Endothelial cell of umbilical vein (primary cell): Measurements from ENCODE around the gene C5orf47.

Source experiments
- EZH2 ChIP-seq: IDR thresholded peaks from 2 replicates; pipeline ENCODE4 v1.6.1; 2012; ENCODE audit warnings: borderline replicate concordance, low read depth, mild to moderate bottlenecking, moderate library complexity, low read length, inconsistent platforms; ENCODE audit not compliant: severe bottlenecking
- FOS ChIP-seq: IDR thresholded peaks from 2 replicates; pipeline ENCODE4 v1.6.1; 2011; ENCODE audit warnings: mild to moderate bottlenecking, low read length, moderate library complexity, borderline replicate concordance; ENCODE audit not compliant: insufficient read depth
- GATA2 ChIP-seq: IDR thresholded peaks from 2 replicates; pipeline ENCODE4 v1.7.0; 2011; ENCODE audit warnings: low read depth, mild to moderate bottlenecking, moderate library complexity, mixed read lengths, low read length; ENCODE audit not compliant: insufficient read length, insufficient read depth
- JUN ChIP-seq: IDR thresholded peaks from 2 replicates; pipeline ENCODE4 v1.6.1; 2011; ENCODE audit warnings: borderline replicate concordance, low read depth; ENCODE audit not compliant: insufficient read length, insufficient read depth
- MAX ChIP-seq: IDR thresholded peaks from 2 replicates; pipeline ENCODE4 v1.6.1; 2011; ENCODE audit not compliant: insufficient read depth, insufficient read length
- MYC ChIP-seq: IDR thresholded peaks from one replicate; pipeline ENCODE4 v1.6.1; 2011; ENCODE audit warnings: mild to moderate bottlenecking, low read depth, low read length
- POLR2A ChIP-seq: IDR thresholded peaks from 2 replicates; pipeline ENCODE4 v1.6.1; 2012; ENCODE audit warnings: low read depth, mild to moderate bottlenecking, control low read depth, low read length
- POLR2AphosphoS5 ChIP-seq: IDR thresholded peaks from 2 replicates; pipeline ENCODE4 v1.6.1; 2012; ENCODE audit warnings: low read depth, mild to moderate bottlenecking, control low read depth, low read length, moderate library complexity; ENCODE audit not compliant: insufficient read depth
- TF ChIP-seq, protein P1 (sequence below), 2 donors: IDR thresholded peaks; 1 replicate in 1 of 2; 2 replicates in 1 of 2; pipeline ENCODE4 v1.5.1; 2011; ENCODE audit warnings: low read length in 2 of 2, mild to moderate bottlenecking in 2 of 2, moderate library complexity in 2 of 2, control low read depth in 1 of 2, inconsistent platforms in 1 of 2, low read depth in 1 of 2; ENCODE audit not compliant: insufficient read depth in 1 of 2; ENCODE audit errors: extremely low read depth in 1 of 2

GRCh38 chr5:174044466-174045254 lies 55.7 kb downstream of the C5orf47 start:
- TF ChIP-seq, protein P1, sequence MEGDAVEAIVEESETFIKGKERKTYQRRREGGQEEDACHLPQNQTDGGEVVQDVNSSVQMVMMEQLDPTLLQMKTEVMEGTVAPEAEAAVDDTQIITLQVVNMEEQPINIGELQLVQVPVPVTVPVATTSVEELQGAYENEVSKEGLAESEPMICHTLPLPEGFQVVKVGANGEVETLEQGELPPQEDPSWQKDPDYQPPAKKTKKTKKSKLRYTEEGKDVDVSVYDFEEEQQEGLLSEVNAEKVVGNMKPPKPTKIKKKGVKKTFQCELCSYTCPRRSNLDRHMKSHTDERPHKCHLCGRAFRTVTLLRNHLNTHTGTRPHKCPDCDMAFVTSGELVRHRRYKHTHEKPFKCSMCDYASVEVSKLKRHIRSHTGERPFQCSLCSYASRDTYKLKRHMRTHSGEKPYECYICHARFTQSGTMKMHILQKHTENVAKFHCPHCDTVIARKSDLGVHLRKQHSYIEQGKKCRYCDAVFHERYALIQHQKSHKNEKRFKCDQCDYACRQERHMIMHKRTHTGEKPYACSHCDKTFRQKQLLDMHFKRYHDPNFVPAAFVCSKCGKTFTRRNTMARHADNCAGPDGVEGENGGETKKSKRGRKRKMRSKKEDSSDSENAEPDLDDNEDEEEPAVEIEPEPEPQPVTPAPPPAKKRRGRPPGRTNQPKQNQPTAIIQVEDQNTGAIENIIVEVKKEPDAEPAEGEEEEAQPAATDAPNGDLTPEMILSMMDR (IDR thresholded peaks at IDR 0.05; ENCODE audit: extremely low read depth in 1 of 2, insufficient read depth in 1 of 2, low read depth in 1 of 2, low read length in 2 of 2): no peak
- no peak for TF ChIP-seq FOS
- TF ChIP-seq MYC: no peak
- no peak for TF ChIP-seq POLR2A
- TF ChIP-seq EZH2: no peak
- no peak for TF ChIP-seq MAX
- TF ChIP-seq JUN: no peak
- no peak for TF ChIP-seq POLR2AphosphoS5
- no peak for TF ChIP-seq GATA2
